CD4-positive, alpha-beta T cell (primary cell): Measurements from ENCODE around the gene PTPN3. TPM values are rescaled to one million over a fixed set of nuclear protein-coding genes. Genes with fewer than 3 reads are reported as not detected.

ENCODE experiments used
- ATAC-seq: fragments of 200-7000 bp; cut with Tn5 transposase; one replicate; pipeline ENCODE4 v1.10.0; 2022; ENCODE audit warnings: mild to moderate bottlenecking; ENCODE audit not compliant: poor library complexity
- CTCF ChIA-PET: fragments of 350-600 bp; sonication (Branson Sonifier 250); formaldehyde crosslinking; loops from one replicate; lab custom pipeline; 2021; ENCODE audit warnings: antibody characterized with exemption, inconsistent platforms; lab: Charles Lee
- POLR2A ChIA-PET: fragments of 350-600 bp; sonication (Branson Sonifier 250); formaldehyde crosslinking; loops from one replicate; lab custom pipeline; 2021; ENCODE audit warnings: antibody characterized with exemption, inconsistent platforms; lab: Charles Lee
- DNase-seq, 14 experiments: peaks; one replicate each; pipeline ENCODE4 v3.0.0-alpha.2; 2013 to 2020; ENCODE audit warnings: mixed read lengths in 2 of 14
- H3K27ac ChIP-seq, 2 donors: one replicate each; pipeline versions ENCODE4 v1.5.1 to v1.7.0; 2013; ENCODE audit warnings: low read length in 2 of 2, low read depth in 1 of 2, mild to moderate bottlenecking in 1 of 2
- H3K27me3 ChIP-seq, 2 experiments: 1 replicate in 1 of 2; 2 replicates in 1 of 2; pipeline versions ENCODE4 v1.6.1 to v1.7.0; 2013; ENCODE audit warnings: low read length in 2 of 2, control low read depth in 1 of 2, mild to moderate bottlenecking in 1 of 2, moderate library complexity in 1 of 2; ENCODE audit not compliant: insufficient read depth in 2 of 2, control insufficient read depth in 1 of 2
- H3K36me3 ChIP-seq: one replicate; pipeline ENCODE4 v1.6.1; 2013; ENCODE audit warnings: low read length, control low read depth; ENCODE audit not compliant: insufficient read depth
- H3K4me1 ChIP-seq: one replicate; pipeline ENCODE4 v1.6.1; 2013; ENCODE audit warnings: low read length, control low read depth; ENCODE audit not compliant: insufficient read depth
- H3K4me3 ChIP-seq: one replicate; pipeline ENCODE4 v1.5.1; 2013; ENCODE audit warnings: mild to moderate bottlenecking, low read length, moderate library complexity
- H3K9me3 ChIP-seq, 2 experiments: 1 replicate in 1 of 2; 2 replicates in 1 of 2; pipeline versions ENCODE4 v1.6.1 to v1.7.0; 2013; ENCODE audit warnings: low read length in 2 of 2, mild to moderate bottlenecking in 2 of 2, control low read depth in 1 of 2, moderate library complexity in 1 of 2; ENCODE audit not compliant: control insufficient read depth in 1 of 2, insufficient read depth in 1 of 2
- H3K27ac Mint-ChIP-seq: one replicate; pipeline ENCODE4 v1.8.0; 2020; ENCODE audit warnings: mixed read lengths
- H3K27me3 Mint-ChIP-seq: one replicate; pipeline ENCODE4 v1.8.0; 2021; ENCODE audit warnings: mixed read lengths
- H3K36me3 Mint-ChIP-seq: one replicate; pipeline ENCODE4 v1.8.0; 2021; ENCODE audit warnings: low read depth, mixed read lengths
- H3K4me1 Mint-ChIP-seq: one replicate; pipeline ENCODE4 v1.8.0; 2021; ENCODE audit warnings: low read depth, mixed read lengths
- H3K4me3 Mint-ChIP-seq: one replicate; pipeline ENCODE4 v1.8.0; 2020; ENCODE audit warnings: mild to moderate bottlenecking, mixed read lengths
- H3K9me3 Mint-ChIP-seq: one replicate; pipeline ENCODE4 v1.8.0; 2020; ENCODE audit warnings: mixed read lengths
- intact Hi-C, 2 experiments: fragments of 100-400 bp; cut with DNase I in 1 of 2; cut with micrococcal nuclease in 1 of 2; formaldehyde crosslinking; loops; one replicate each; pipeline versions ENCODE4 v1.15.1 to v1.9.0; 2023 to 2025; cut with DNase I, micrococcal nuclease
- total RNA-seq, 174 experiments: library from RNA in 2 of 174; stranded (reverse) in 2 of 174; gene quantifications; one replicate each; pipeline ENCODE4 v1.2.3 and lab custom pipeline; 2021 to 2026
- TF ChIP-seq, protein P1 (sequence below): fragments of 200-600 bp; IDR thresholded peaks from one replicate; pipeline ENCODE4 v1.8.0; 2022; ENCODE audit warnings: antibody characterized with exemption, mild to moderate bottlenecking

PTPN3 gene
- total RNA-seq, 2 experiments from 2014 or later = not detected

DNA sequence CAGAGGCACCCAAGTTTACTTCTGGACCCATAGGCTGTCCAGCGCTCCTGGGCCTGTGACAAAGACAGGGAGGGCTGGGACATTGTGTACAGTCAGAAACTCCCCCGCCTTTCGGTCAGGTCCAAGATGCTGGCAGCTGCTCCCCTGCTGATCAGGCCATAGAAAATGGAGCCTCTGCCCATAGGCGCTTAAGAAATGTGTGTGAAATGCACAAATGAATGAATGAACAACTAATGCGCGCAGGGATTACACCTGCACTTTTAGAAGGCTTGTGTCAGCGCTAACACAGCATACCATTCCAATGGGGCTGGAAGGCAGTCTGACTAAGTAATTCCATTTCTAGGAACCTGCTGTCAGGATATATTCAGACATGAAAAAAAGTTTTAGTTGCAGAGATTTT lies 16.3 kb downstream of the PTPN3 start:
- no peak overlapping the region for H3K27ac ChIP-seq
- H3K36me3 ChIP-seq = no peaks in the 10 kb centered on the region
- H3K36me3 Mint-ChIP-seq = no peaks in the 10 kb centered on the region
- H3K4me1 Mint-ChIP-seq = no peaks in the 10 kb centered on the region
- H3K9me3 ChIP-seq = peaks cover 0 to 10% of the 10 kb centered on the region in 2 experiments
- CTCF ChIA-PET = no interaction called here
- peaks cover 40% of the 10 kb centered on the region for H3K27me3 Mint-ChIP-seq
- POLR2A ChIA-PET = no interaction called here
- H3K4me3 ChIP-seq = no peak overlapping the region
- no peak overlapping the region for H3K4me3 Mint-ChIP-seq
- no peak for DNase-seq
- TF ChIP-seq, protein P1, sequence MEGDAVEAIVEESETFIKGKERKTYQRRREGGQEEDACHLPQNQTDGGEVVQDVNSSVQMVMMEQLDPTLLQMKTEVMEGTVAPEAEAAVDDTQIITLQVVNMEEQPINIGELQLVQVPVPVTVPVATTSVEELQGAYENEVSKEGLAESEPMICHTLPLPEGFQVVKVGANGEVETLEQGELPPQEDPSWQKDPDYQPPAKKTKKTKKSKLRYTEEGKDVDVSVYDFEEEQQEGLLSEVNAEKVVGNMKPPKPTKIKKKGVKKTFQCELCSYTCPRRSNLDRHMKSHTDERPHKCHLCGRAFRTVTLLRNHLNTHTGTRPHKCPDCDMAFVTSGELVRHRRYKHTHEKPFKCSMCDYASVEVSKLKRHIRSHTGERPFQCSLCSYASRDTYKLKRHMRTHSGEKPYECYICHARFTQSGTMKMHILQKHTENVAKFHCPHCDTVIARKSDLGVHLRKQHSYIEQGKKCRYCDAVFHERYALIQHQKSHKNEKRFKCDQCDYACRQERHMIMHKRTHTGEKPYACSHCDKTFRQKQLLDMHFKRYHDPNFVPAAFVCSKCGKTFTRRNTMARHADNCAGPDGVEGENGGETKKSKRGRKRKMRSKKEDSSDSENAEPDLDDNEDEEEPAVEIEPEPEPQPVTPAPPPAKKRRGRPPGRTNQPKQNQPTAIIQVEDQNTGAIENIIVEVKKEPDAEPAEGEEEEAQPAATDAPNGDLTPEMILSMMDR = no peak
- no peaks in the 10 kb centered on the region for H3K4me1 ChIP-seq
- ATAC-seq = no peak
- no peak overlapping the region for H3K27ac Mint-ChIP-seq
- no peaks in the 10 kb centered on the region for H3K9me3 Mint-ChIP-seq
- peaks cover 0 to 3% of the 10 kb centered on the region in 2 experiments for H3K27me3 ChIP-seq
- intact Hi-C loops = no loop called here

DNA sequence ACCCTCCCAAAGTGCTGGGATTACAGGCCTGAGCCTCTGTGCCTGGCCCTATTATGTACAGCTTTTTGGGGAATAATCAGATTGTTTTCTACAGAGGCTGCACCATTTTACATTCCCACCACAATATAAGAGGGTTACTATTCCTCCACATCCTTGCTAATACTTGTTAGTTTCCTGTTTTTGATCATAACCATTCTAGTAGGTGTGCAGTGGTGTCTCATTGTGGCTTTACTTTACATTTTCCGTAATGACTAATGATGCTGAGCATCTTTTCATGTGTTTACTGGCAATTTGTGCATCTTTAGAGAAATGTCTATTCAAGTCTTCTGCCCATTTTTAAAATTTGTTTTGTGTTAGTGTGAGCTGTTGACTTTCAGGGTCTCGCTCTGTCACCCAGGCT lies 18.3 kb downstream of the PTPN3 start:
- H3K27ac Mint-ChIP-seq = no peak overlapping the region
- intact Hi-C loops = no loop called here
- ATAC-seq (no peak), DNase-seq (no peak)
- H3K4me1 Mint-ChIP-seq = no peaks in the 10 kb centered on the region
- POLR2A ChIA-PET = no interaction called here
- peaks cover 32% of the 10 kb centered on the region for H3K27me3 Mint-ChIP-seq
- no peak overlapping the region for H3K4me3 Mint-ChIP-seq
- Histone ChIP-seq H3K27me3 (peaks cover 0 to 3% of the 10 kb centered on the region in 2 experiments), H3K4me1 (no peaks in the 10 kb centered on the region), H3K27ac (no peak overlapping the region), H3K4me3 (no peak overlapping the region), H3K36me3 (no peaks in the 10 kb centered on the region), H3K9me3 (peaks cover 0 to 10% of the 10 kb centered on the region in 2 experiments)
- no peaks in the 10 kb centered on the region for H3K36me3 Mint-ChIP-seq
- no peaks in the 10 kb centered on the region for H3K9me3 Mint-ChIP-seq
- CTCF ChIA-PET = interaction anchor here (1.7 kb wide), 1 partner anchor 10 kb away, joined by 5 read pairs; no protein-coding TSS in a partner anchor
- TF ChIP-seq, protein P1 = no peak

DNA sequence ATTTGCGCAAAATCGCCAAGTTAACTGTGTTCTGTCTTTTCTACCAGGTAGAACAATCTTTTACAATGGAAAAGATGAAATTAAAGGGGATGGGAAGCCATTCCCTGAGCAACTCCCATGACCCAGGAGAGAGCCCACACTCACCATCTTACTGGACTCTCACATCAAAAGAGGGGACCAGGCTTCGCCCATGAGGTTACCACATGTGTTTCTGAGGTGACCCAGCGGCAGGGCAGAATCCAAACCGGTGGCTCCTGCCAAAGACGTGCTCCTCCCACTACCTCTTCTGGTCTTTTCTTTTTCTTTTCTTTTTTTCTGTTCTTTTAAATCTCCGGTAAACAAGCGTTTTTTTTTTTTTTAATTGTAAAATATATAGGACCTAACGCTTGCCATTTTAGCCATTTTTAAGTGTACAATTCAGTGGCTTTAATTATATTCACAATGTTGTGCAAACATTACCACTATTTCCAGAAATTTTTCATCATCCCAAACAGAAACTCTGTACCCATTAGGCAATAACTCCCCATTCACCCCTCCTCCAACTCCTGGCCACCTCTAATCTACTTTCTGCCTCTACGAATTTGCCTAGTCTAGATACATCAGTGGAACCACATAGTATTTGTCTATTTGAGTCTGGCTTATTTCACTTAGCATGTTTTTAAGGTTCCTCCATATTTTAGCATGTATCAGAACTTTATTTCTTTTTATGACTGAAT lies 19.3 kb downstream of the PTPN3 start:
- Histone ChIP-seq H3K27ac (no peak overlapping the region), H3K9me3 (peaks cover 0 to 4% of the 10 kb centered on the region in 2 experiments), H3K4me3 (no peak overlapping the region), H3K27me3 (peaks cover 3 to 6% of the 10 kb centered on the region in 2 experiments), H3K36me3 (no peaks in the 10 kb centered on the region), H3K4me1 (no peaks in the 10 kb centered on the region)
- DNase-seq (no peak), ATAC-seq (no peak)
- POLR2A ChIA-PET = no interaction called here
- no peaks in the 10 kb centered on the region for H3K36me3 Mint-ChIP-seq
- H3K27ac Mint-ChIP-seq = no peak overlapping the region
- TF ChIP-seq, protein P1 = no peak
- no peak overlapping the region for H3K4me3 Mint-ChIP-seq
- CTCF ChIA-PET = interaction anchor here (1.7 kb wide), 1 partner anchor 9 kb away, joined by 5 read pairs; no protein-coding TSS in a partner anchor
- intact Hi-C loops = no loop called here
- peaks cover 30% of the 10 kb centered on the region for H3K27me3 Mint-ChIP-seq
- H3K4me1 Mint-ChIP-seq = no peaks in the 10 kb centered on the region
- no peaks in the 10 kb centered on the region for H3K9me3 Mint-ChIP-seq
